ENCODE results near the gene GPR107.
"Not testable (repeated sequence)": the region's sequence is repeated elsewhere in the genome, so short reads cannot be mapped to it uniquely, and the experiment has no call there.

GPR107 gene

GRCh38 chr9:130053504-130054324, at the start of gene GPR107:
GPR107 (plus strand) TSS chr9:130053906; CDS start chr9:130053933, 27 bp downstream.
- no peak for DNase-seq

- no peak for DNase-seq
Observed at GRCh38 chr9:130003943-130004552, 49.7 kb upstream of the GPR107 start.

GRCh38 chr9:130006952-130007351, 46.8 kb upstream of the GPR107 start:
- DNase-seq = not testable (repeated sequence)

- DNase-seq = no peak
Observed at GRCh38 chr9:130008538-130008937, 45.2 kb upstream of the GPR107 start.

- not testable (repeated sequence) for DNase-seq
Observed at GRCh38 chr9:130009546-130009945, 44.2 kb upstream of the GPR107 start.

- no peak for DNase-seq
Observed at GRCh38 chr9:130010151-130010988, 43.3 kb upstream of the GPR107 start.

- no peak for DNase-seq
Observed at GRCh38 chr9:130013326-130013725, 40.4 kb upstream of the GPR107 start.

GRCh38 chr9:130015353-130016019, 38.2 kb upstream of the GPR107 start:
- DNase-seq = no peak

- DNase-seq = no peak
Observed at GRCh38 chr9:130017076-130017475, 36.6 kb upstream of the GPR107 start.

- DNase-seq = not testable (repeated sequence)
Observed at GRCh38 chr9:130017510-130017909, 36.2 kb upstream of the GPR107 start.

GRCh38 chr9:130018265-130018664, 35.4 kb upstream of the GPR107 start:
- DNase-seq = no peak

- DNase-seq = no peak
Observed at GRCh38 chr9:130020618-130021017, 33.1 kb upstream of the GPR107 start.

GRCh38 chr9:130021123-130021522, 32.6 kb upstream of the GPR107 start:
- no peak for DNase-seq

- DNase-seq = not testable (repeated sequence)
Observed at GRCh38 chr9:130021842-130022241, 31.9 kb upstream of the GPR107 start.

- DNase-seq = no peak
Observed at GRCh38 chr9:130022566-130023143, 31.1 kb upstream of the GPR107 start.

GRCh38 chr9:130023144-130023787, 30.4 kb upstream of the GPR107 start:
- no peak for DNase-seq

GRCh38 chr9:130023994-130024596, 29.6 kb upstream of the GPR107 start:
- no peak for DNase-seq

GRCh38 chr9:130024597-130024994, 29.1 kb upstream of the GPR107 start:
- no peak for DNase-seq

- DNase-seq = no peak
Observed at GRCh38 chr9:130026583-130027340, 26.9 kb upstream of the GPR107 start.

GRCh38 chr9:130027533-130028365, 26.0 kb upstream of the GPR107 start:
- DNase-seq = no peak
